Mesenchymal stem cell (in vitro differentiated cells and primary cell): ENCODE results near the gene AOPEP.

Experiments
- DNase-seq: peaks from one replicate; pipeline ENCODE4 v3.0.0-alpha.2; 2013
- H2AFZ ChIP-seq: one replicate; pipeline ENCODE4 v1.6.1; 2013; ENCODE audit warnings: low read depth, mild to moderate bottlenecking, control low read depth, inconsistent platforms, low read length, moderate library complexity
- H2AK5ac ChIP-seq: 2 replicates; pipeline ENCODE4 v1.6.1; 2013; ENCODE audit warnings: low read length, moderate library complexity, mild to moderate bottlenecking, inconsistent platforms; ENCODE audit not compliant: severe bottlenecking
- H2BK120ac ChIP-seq: one replicate; pipeline ENCODE4 v1.6.1; 2013; ENCODE audit warnings: low read depth, mild to moderate bottlenecking, inconsistent platforms, low read length, moderate library complexity
- H2BK12ac ChIP-seq, 2 experiments: one replicate each; pipeline ENCODE4 v1.6.1; 2013; ENCODE audit warnings: inconsistent platforms in 2 of 2, low read length in 2 of 2, mild to moderate bottlenecking in 2 of 2, moderate library complexity in 2 of 2, control low read depth in 1 of 2
- H2BK15ac ChIP-seq: one replicate; pipeline ENCODE4 v1.6.1; 2013; ENCODE audit warnings: mild to moderate bottlenecking, low read depth, inconsistent platforms; ENCODE audit not compliant: poor library complexity, severe bottlenecking
- H2BK5ac ChIP-seq: 2 replicates; pipeline ENCODE4 v1.6.1; 2013; ENCODE audit warnings: low read depth, mild to moderate bottlenecking, low read length, control low read depth, inconsistent platforms; ENCODE audit not compliant: poor library complexity, severe bottlenecking
- H3K14ac ChIP-seq, 2 experiments: one replicate each; pipeline ENCODE4 v1.6.1; 2013; ENCODE audit warnings: inconsistent platforms in 2 of 2, low read length in 2 of 2, control low read depth in 1 of 2, mild to moderate bottlenecking in 1 of 2, moderate library complexity in 1 of 2
- H3K18ac ChIP-seq, 2 experiments: one replicate each; pipeline ENCODE4 v1.6.1; 2013; ENCODE audit warnings: inconsistent platforms in 2 of 2, low read length in 2 of 2, control low read depth in 1 of 2, low read depth in 1 of 2, mild to moderate bottlenecking in 1 of 2
- H3K23ac ChIP-seq, 2 experiments: one replicate each; pipeline ENCODE4 v1.6.1; 2013; ENCODE audit warnings: inconsistent platforms in 2 of 2, low read length in 2 of 2, mild to moderate bottlenecking in 2 of 2, moderate library complexity in 2 of 2, control low read depth in 1 of 2
- H3K27ac ChIP-seq: 2 replicates; pipeline ENCODE4 v1.5.1; 2013; ENCODE audit warnings: mild to moderate bottlenecking, moderate library complexity, low read length, control low read depth, inconsistent platforms; ENCODE audit not compliant: poor library complexity, severe bottlenecking
- H3K27me3 ChIP-seq, 2 experiments: 2 replicates each; pipeline versions ENCODE4 v1.6.1 to v1.7.0; 2013; ENCODE audit warnings: low read length in 2 of 2, mild to moderate bottlenecking in 2 of 2, moderate library complexity in 2 of 2, control low read depth in 1 of 2, inconsistent platforms in 1 of 2; ENCODE audit not compliant: control insufficient read depth in 1 of 2, insufficient read depth in 1 of 2
- H3K36me3 ChIP-seq, 2 experiments: 2 replicates each; pipeline versions ENCODE4 v1.6.1 to v1.7.0; 2013; ENCODE audit warnings: low read length in 2 of 2, control low read depth in 1 of 2, inconsistent platforms in 1 of 2, low read depth in 1 of 2, mild to moderate bottlenecking in 1 of 2; ENCODE audit not compliant: insufficient read depth in 2 of 2, control insufficient read depth in 1 of 2
- H3K4ac ChIP-seq, 2 experiments: one replicate each; pipeline ENCODE4 v1.6.1; 2013; ENCODE audit warnings: inconsistent platforms in 2 of 2, low read length in 2 of 2, mild to moderate bottlenecking in 2 of 2, moderate library complexity in 2 of 2, control low read depth in 1 of 2, low read depth in 1 of 2
- H3K4me1 ChIP-seq: 2 replicates; pipeline ENCODE4 v1.6.1; 2013; ENCODE audit warnings: low read depth, low read length, control low read depth; ENCODE audit not compliant: control insufficient read depth, insufficient read depth
- H3K4me2 ChIP-seq: 2 replicates; pipeline ENCODE4 v1.6.1; 2013; ENCODE audit warnings: low read length, mild to moderate bottlenecking, inconsistent platforms; ENCODE audit not compliant: poor library complexity, severe bottlenecking
- H3K4me3 ChIP-seq, 2 experiments: 2 replicates each; pipeline versions ENCODE4 v1.5.1 to v1.7.0; 2013; ENCODE audit warnings: low read length in 2 of 2, mild to moderate bottlenecking in 2 of 2, control low read depth in 1 of 2, low read depth in 1 of 2; ENCODE audit not compliant: insufficient read depth in 1 of 2
- H3K79me1 ChIP-seq: replicated peaks from 2 replicates; pipeline ENCODE4 v1.6.1; 2013; ENCODE audit warnings: mild to moderate bottlenecking, control low read depth, low read length, inconsistent platforms; ENCODE audit not compliant: poor library complexity, severe bottlenecking
- H3K9ac ChIP-seq: 2 replicates; pipeline ENCODE4 v1.7.0; 2013; ENCODE audit warnings: mild to moderate bottlenecking, low read length, moderate library complexity
- H3K9me3 ChIP-seq: 2 replicates; pipeline ENCODE4 v1.7.0; 2013; ENCODE audit warnings: mild to moderate bottlenecking, low read length; ENCODE audit not compliant: control insufficient read depth
- H4K8ac ChIP-seq: one replicate; pipeline ENCODE4 v1.6.1; 2013; ENCODE audit warnings: inconsistent platforms, mild to moderate bottlenecking, low read length, moderate library complexity
- H4K91ac ChIP-seq: one replicate; pipeline ENCODE4 v1.6.1; 2013; ENCODE audit warnings: mild to moderate bottlenecking, low read length, inconsistent platforms
- WGBS: methylation state at CpG from one replicate; pipeline ENCODE4 v1.1.7; 2013; ENCODE audit warnings: mixed read lengths; 5-methylcytosine and 5-hydroxymethylcytosine counted together

AOPEP gene

DNA sequence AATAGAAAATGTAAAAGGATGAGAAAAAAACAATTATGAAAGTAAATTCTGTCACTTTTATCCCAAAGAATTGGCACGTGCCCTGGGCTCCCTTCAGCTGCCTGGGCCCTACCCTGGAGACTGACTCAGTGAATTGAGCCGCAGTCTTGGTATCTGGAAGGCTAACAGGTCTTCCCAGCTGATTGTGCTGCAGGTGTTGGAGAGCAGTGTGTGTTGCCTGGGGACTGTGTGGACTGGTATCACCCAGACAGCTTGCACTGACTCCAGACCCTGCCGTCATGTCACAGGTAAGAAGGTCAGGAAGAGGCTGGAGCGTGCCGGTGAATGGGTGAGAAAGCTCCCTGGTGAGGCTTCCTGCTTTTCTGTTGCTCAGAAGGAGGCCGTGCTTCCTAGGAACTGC is 83.3 kb downstream of the AOPEP start:
- Histone ChIP-seq H3K36me3 (peaks cover 9 to 11% of the 10 kb centered on the region in 2 experiments), H2AK5ac (peak overlapping the region; percentile 90)

DNA sequence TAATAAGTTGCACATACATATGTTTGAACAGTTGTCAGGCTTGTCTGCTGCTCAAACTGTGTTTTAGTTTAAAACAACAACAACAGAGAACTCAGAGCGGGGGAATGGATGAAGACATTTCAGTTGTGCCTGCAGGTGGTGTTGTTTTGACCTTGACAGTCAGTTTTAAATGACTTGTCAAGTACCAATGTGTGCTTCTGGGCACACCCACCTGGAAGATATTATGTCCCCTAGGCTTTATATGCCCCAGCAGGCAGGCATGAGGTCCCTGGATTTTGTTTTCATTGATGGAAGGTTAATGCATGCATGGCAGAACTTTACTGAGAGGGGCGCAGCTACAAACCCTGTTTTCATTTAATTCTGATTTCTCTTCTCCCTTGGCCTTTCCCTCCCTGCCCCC is 84.6 kb downstream of the AOPEP start:
- Histone ChIP-seq H3K79me1 (peaks cover 17% of the 10 kb centered on the region), H2BK15ac (no peak overlapping the region), H3K4me2 (no peak overlapping the region), H3K9me3 (no peaks in the 10 kb centered on the region), H2AFZ (no peak overlapping the region), H2BK5ac (no peak overlapping the region), H3K18ac (peak overlapping the region in 1 of 2 experiments; percentile 3), H3K4me3 (no peak overlapping the region), H3K9ac (no peak overlapping the region), H2BK12ac (peak overlapping the region in 1 of 2 experiments; percentile 44), H3K27ac (no peak overlapping the region), H3K14ac (no peak overlapping the region), H4K8ac (peak overlapping the region; percentile 67), H4K91ac (no peak overlapping the region), H2AK5ac (peak overlapping the region; percentile 90), H3K4me1 (peaks cover 24% of the 10 kb centered on the region), H3K4ac (no peak overlapping the region), H2BK120ac (no peak overlapping the region), H3K36me3 (peaks cover 9 to 11% of the 10 kb centered on the region in 2 experiments), H3K23ac (no peak overlapping the region), H3K27me3 (no peaks in the 10 kb centered on the region)
- WGBS, result 96% methylated on average over 2 of the region's 2 CpGs
- no peak for DNase-seq

More for the DNA sequence above, 83.3 kb downstream of the AOPEP start:
- Histone ChIP-seq H3K23ac (no peak overlapping the region), H3K4me3 (no peak overlapping the region), H4K8ac (no peak overlapping the region), H3K79me1 (peaks cover 19% of the 10 kb centered on the region), H2BK12ac (peak overlapping the region; percentile 51 to 69), H3K27me3 (no peaks in the 10 kb centered on the region), H2BK5ac (peak overlapping the region; percentile 5), H3K4me2 (no peak overlapping the region), H2BK120ac (no peak overlapping the region), H3K4ac (peak overlapping the region in 1 of 2 experiments; percentile 6), H4K91ac (no peak overlapping the region), H3K18ac (peak overlapping the region; percentile 23 to 62), H3K14ac (peak overlapping the region in 1 of 2 experiments; percentile 19), H3K9ac (no peak overlapping the region), H3K9me3 (no peaks in the 10 kb centered on the region), H2AFZ (no peak overlapping the region), H2BK15ac (no peak overlapping the region), H3K4me1 (peaks cover 26% of the 10 kb centered on the region), H3K27ac (peak overlapping the region; percentile 78)
- DNase-seq, result no peak
- 95% methylated on average over 6 of the region's 6 CpGs for WGBS

- Histone ChIP-seq H3K9ac (no peak overlapping the region), H2BK15ac (no peak overlapping the region), H3K14ac (no peak overlapping the region), H3K9me3 (no peaks in the 10 kb centered on the region), H3K4me2 (no peak overlapping the region), H2AK5ac (peak overlapping the region; percentile 69), H2BK5ac (no peak overlapping the region), H4K8ac (peak overlapping the region; percentile 4), H3K27ac (peak overlapping the region; percentile 6), H3K27me3 (no peaks in the 10 kb centered on the region), H3K4me3 (no peak overlapping the region), H3K4me1 (peaks cover 24% of the 10 kb centered on the region), H2BK12ac (no peak overlapping the region), H3K23ac (no peak overlapping the region), H2AFZ (no peak overlapping the region), H2BK120ac (no peak overlapping the region), H4K91ac (no peak overlapping the region), H3K79me1 (peaks cover 19% of the 10 kb centered on the region), H3K18ac (no peak overlapping the region), H3K36me3 (peaks cover 7 to 13% of the 10 kb centered on the region in 2 experiments), H3K4ac (no peak overlapping the region)
- DNase-seq, result peak; percentile 52
- WGBS, result 100% methylated on average over 2 of the region's 2 CpGs
Measured at GRCh38 chr9:94812343-94812742, 85.8 kb downstream of the AOPEP start.

- Histone ChIP-seq H2AFZ (no peak overlapping the region), H3K4me3 (no peak overlapping the region), H3K79me1 (peaks cover 19% of the 10 kb centered on the region), H3K14ac (peak overlapping the region in 1 of 2 experiments; percentile 40), H2BK15ac (no peak overlapping the region), H3K9ac (no peak overlapping the region), H3K36me3 (peaks cover 3 to 14% of the 10 kb centered on the region in 2 experiments), H3K27me3 (no peaks in the 10 kb centered on the region), H3K18ac (peak overlapping the region; percentile 19 to 80), H3K23ac (no peak overlapping the region), H4K8ac (no peak overlapping the region), H3K4me1 (peaks cover 24% of the 10 kb centered on the region), H2AK5ac (peak overlapping the region; percentile 50), H3K9me3 (no peaks in the 10 kb centered on the region), H3K4ac (peak overlapping the region; percentile 6 to 22), H2BK5ac (peak overlapping the region; percentile 45), H2BK12ac (peak overlapping the region in 1 of 2 experiments; percentile 37), H2BK120ac (no peak overlapping the region), H4K91ac (no peak overlapping the region), H3K4me2 (no peak overlapping the region), H3K27ac (no peak overlapping the region)
- no peak for DNase-seq
- WGBS, result 94% methylated on average over 1 of the region's 1 CpG
Measured at GRCh38 chr9:94813379-94813778, 86.9 kb downstream of the AOPEP start.
